NCI-H69 (cell line): ENCODE measurements around the gene NEK11.

Experiments used
- DNase-seq: peaks from one replicate; lab custom pipeline; 2025; lab: John Stamatoyannopoulos, UW

Gene NEK11

DNA sequence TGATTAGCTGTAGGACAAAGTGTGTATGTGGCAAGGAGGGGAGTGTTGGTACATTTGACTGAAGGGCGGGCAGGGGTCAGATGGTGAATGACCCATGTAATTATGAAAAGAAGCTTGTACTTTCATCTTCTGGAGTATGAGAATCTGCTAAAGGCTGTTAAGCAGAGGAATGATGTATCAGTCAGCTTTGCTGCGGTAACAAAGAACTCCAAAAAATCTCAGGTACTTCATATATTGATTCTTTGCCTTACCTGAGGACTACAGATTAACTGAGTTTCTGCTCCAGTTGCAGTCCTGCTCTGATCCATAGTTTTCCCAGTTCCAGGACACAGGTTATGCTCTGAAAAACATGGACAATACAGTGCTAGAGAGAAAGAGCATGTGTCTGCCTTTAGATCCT is 115.1 kb downstream of the NEK11 start:
- no peak for DNase-seq

GRCh38 chr3:131142580-131142979 is 115.9 kb downstream of the NEK11 start:
- DNase-seq = no peak

DNA sequence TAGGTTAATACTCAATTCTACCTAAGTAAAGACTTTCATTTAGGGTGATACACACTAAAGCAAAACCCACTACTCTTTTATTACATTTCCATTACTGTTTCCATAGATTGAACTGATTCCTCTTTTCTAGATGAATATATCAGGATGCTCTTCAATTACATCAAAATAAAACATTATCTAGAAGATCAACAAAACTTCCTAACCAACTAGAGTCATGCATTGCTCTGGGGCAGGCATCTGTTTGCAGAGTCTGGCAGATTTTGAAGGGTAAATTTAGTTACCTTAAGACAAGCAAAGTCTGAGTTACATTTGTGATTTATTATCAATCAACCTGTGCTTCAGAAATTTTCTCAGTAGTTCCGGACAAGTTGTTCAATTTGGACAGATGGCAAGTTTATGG is 117.1 kb downstream of the NEK11 start:
- no peak for DNase-seq

GRCh38 chr3:131147534-131147933 is 120.9 kb downstream of the NEK11 start:
- no peak for DNase-seq

DNA sequence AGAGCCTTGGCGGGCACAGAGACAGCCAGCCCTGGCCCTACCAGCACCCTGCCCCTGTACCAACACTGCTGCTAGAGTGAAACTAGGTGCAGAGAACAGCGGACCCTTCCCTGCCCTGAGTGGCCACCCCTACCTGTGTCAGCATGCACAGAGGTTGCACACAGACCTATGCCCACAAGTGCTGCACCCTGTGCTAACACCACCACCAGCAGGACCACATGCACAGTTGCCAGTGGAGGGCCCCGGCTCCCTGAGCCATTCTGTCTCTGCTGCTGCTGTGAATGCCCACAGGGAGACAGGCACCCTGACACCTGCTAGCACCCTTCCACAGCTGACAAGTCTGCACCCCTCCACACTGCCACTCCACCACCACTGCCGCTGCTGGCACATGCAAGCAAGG is 131.8 kb downstream of the NEK11 start:
- DNase-seq = no peak

DNA sequence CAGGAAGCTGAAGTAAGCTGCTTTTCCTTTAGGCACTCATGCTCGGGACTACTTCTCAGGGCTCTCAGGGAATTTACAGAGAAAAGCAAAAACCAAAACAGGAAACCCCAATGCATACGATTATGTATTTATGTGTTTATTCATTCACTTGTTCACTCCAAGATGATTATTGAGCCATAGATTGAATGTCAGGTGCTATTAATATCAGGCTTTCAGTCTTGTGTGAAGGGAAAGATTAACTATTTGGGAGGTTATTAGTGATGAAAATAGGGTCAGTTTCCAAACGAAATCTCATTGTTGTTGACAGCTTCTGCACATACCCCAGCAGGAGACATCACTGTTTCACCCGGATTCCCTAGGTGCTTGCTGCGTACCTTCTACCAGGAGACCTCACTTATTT is 135.8 kb downstream of the NEK11 start:
- DNase-seq = no peak

GRCh38 chr3:131167867-131168266 is 141.2 kb downstream of the NEK11 start:
- DNase-seq = no peak

DNA sequence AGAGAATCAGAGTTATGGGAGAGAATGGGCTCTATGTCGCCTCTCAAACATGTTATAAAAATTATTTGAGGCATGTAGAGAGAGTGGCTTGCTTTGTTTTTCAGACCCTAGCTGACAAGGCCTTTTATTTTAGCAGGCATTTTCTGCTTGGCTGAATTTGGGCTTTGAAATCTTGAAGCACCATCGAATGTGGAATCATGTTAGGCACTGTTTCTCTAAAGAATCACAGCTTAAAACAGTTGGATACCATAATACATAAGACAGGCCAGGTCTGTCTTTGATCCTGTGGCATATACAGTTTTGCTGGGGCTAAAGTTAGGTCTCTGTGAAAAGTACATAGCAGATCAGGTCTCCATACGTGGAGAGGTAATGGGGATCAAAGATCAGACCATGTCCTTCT is 142.7 kb downstream of the NEK11 start:
- DNase-seq = no peak

- DNase-seq = no peak
Measured at GRCh38 chr3:131172502-131173200, 146.0 kb downstream of the NEK11 start.

GRCh38 chr3:131174752-131175151 is 148.1 kb downstream of the NEK11 start:
- peak; percentile 2 for DNase-seq

- DNase-seq = no peak
Measured at GRCh38 chr3:131178710-131179375, 152.2 kb downstream of the NEK11 start.

- DNase-seq = no peak
Measured at GRCh38 chr3:131192701-131193100, 166.0 kb downstream of the NEK11 start.

DNA sequence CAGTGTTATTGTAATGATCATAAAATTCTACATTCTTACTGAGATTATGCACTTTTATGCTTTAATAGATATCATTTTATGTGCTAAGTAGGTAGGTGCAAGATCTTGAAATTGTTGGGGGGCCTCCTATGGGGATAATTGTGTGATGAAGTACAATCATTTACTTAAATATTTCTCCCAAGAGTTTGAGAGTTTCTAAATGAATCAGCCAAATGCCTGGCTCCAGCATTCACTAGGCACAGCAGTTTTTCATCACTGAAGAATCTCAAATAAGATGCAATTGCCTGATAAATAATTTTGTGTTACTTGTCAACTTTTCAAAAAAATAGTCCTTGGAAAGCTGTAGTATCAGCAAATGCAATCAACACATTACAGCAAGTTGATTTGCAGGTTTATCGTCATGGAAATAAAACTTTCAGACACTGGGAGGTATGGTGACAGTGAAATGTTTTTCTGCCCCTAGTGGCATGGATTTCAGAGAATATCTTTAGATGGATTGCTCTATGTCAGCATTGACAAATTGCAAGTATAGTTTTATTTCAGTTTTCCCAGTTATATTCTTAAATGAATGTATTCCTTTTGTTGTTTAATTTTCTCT is 167.1 kb downstream of the NEK11 start:
- peak; percentile 3 for DNase-seq

GRCh38 chr3:131194816-131195215 is 168.1 kb downstream of the NEK11 start:
- DNase-seq = no peak

GRCh38 chr3:131200636-131201199 is 174.0 kb downstream of the NEK11 start:
- DNase-seq = no peak

DNA sequence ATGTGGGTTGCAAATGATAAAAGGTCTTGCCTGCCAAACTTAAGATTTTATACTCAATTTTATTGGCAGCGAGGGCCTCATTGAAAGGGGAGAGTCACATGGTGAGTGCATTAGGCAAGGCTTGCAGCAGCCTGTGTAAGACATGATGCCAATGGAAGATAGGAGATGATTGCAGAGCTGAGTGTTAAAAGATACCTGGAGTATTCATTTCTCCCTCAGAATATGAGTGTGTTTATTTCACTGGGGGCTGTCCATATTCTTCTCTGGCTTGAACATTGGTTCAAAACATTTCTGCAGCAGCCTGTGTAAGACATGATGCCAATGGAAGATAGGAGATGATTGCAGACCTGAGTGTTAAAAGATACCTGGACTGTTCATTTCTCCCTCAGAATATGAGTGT is 189.7 kb downstream of the NEK11 start:
- no peak for DNase-seq

DNA sequence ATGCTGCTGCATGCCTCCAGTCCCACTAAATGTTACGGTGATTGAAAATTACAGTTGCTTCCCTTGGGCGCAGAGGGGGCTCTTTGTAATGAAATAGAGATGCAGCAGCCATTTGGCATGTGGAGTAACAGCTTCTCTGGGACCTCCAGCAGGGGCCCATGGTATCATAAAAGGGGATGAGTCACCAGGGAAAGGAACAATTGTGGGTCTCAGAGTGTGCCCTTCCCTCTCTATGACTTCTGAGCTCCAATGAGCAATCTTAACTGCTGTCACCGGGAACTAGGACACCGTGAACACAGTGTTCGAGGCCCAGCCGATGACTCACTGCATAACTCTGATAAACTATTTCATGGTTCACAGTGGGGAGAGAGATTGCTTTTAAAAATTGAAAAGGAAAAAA is 190.1 kb downstream of the NEK11 start:
- peak; percentile 69 for DNase-seq

- DNase-seq = peak; percentile 44
Measured at GRCh38 chr3:131217296-131217741, 190.6 kb downstream of the NEK11 start.

DNA sequence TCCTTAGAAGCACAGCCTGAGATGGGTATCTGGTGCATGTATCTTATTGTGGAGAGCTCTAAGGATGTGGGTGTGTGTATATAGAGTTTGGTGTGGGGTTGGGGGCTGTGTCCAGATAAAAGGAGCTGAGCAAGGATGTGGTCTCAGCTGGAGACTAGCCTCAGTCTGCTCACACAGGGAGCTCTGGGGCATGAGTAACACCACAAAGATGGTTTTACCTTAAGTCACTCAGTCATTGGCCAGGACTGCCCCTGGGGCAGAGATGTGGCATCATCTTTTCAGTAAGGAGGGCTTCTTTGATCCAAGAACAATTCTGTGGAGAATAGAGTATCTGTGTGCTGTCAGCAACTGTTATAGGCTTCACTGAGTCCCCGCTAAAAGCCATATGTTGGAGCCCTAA is 191.5 kb downstream of the NEK11 start:
- DNase-seq = no peak

- no peak for DNase-seq
Measured at GRCh38 chr3:131221731-131222130, 195.1 kb downstream of the NEK11 start.

GRCh38 chr3:131222599-131222998 is 195.9 kb downstream of the NEK11 start:
- no peak for DNase-seq

- DNase-seq = no peak
Measured at GRCh38 chr3:131223373-131224289, 197.0 kb downstream of the NEK11 start.
